Measurements from ENCODE around the gene NOD2.

The NOD2 gene

DNA sequence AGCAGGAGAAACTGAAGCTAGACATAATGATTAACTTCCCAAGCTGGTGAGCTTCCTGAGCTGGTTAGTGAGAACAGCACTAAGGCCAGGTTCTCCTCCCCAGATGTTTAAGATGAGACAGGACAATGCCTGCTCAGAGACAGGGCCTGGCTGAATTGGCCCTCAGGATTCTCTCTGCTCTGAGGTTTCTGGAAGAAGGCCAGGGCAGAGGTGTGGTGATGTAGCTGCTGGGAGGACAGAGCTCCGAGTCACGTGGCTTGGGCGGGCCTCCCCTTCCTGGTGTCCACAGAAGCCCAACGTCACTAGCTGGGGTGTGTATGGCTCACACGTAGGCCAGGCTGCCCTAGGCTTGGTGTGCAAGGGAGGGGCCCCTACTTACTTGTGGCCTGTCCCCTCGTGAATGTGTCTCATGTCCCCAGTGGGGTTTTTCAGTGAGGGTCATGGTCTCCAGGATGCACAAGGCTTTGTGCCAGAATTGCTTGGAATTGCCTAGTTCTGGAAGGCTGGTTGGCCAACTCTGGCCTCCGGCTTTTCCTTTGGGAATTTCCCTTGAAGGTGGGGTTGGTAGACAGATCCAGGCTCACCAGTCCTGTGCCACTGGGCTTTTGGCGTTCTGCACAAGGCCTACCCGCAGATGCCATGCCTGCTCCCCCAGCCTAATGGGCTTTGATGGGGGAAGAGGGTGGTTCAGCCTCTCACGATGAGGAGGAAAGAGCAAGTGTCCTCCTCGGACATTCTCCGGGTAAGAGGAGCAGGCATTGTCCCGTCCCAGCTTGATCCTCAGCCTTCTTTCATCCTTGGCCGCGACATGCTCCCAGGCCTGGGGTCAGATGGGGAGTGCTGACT is 3.4 kb downstream of the NOD2 start:
- Mint-ChIP-seq H3K27me3 (no peaks in the 10 kb centered on the region), H3K36me3 (no peaks in the 10 kb centered on the region), H3K27ac (no peak overlapping the region), H3K4me1 (peaks cover 75% of the 10 kb centered on the region), H3K9me3 (no peaks in the 10 kb centered on the region), H3K4me3 (no peak overlapping the region)

DNA sequence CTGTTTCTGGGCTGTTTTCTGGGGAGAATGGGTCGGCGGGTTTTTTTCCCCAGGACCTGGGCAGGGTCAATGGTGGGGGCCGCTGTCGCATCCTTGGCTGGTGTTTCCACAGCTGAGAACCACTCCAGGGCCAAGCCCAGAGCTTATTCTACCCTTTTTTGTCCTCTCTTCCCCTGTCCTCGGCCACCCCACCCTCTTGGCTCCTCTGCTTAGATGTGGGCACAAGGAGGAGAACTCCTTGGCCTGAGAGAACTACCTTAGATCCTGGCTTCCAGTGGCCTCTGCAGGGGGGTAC is 4.0 kb downstream of the NOD2 start:
- no peaks in the 10 kb centered on the region for H3K9me3 Mint-ChIP-seq
- H3K27me3 Mint-ChIP-seq: no peaks in the 10 kb centered on the region

DNA sequence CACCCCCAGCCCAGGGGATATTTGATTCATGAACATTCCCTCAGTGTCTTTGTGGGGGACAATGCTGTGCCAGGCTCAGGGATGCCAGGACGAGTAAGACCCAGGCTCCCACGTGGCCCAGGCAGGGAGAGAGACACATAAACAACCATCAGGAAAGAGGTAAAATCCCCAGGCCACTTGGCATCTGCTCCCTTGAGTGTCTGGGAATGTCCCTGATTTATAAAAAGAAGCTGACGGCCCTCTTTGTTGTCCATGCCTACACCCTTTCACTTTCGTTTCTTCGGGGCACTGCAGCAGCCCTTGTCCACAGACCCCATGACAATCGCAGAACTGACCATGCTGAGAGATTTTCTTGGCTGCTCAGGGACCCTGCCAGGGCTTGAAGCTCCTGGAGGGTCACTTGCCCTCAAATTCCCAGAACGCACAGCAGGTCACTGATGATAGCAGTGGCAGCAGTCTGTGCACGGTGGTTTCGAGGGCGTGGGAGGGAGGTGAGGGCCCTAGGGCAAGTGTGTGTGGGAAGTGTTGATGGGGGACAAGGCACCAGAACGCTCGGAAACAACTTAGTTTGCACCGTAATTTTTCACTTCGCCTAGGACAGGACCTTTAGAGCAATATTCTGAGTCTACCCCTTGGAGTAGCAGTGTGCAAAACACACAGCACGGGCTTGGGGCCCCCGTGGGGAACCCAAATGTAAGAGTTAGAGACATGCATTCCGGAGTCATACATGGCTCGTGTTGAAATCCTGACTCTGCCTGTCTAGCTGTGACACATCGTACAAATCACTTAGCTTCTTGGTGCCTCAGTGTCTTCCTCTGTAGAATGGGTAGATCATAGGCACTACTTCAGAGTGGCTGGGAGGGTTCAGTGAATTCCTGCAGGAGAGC is 4.7 kb downstream of the NOD2 start:
- peak overlapping the region; percentile 78 for H3K4me3 Mint-ChIP-seq
- peak overlapping the region; percentile 70 for H3K27ac Mint-ChIP-seq
- H3K36me3 Mint-ChIP-seq: no peaks in the 10 kb centered on the region
- H3K4me1 Mint-ChIP-seq: peaks cover 64% of the 10 kb centered on the region
- H3K9me3 Mint-ChIP-seq: no peaks in the 10 kb centered on the region
- H3K27me3 Mint-ChIP-seq: no peaks in the 10 kb centered on the region

More for the DNA sequence above, 4.0 kb downstream of the NOD2 start:
- Mint-ChIP-seq H3K4me3 (peak overlapping the region; percentile 78), H3K36me3 (no peaks in the 10 kb centered on the region), H3K4me1 (peaks cover 71% of the 10 kb centered on the region), H3K27ac (no peak overlapping the region)

DNA sequence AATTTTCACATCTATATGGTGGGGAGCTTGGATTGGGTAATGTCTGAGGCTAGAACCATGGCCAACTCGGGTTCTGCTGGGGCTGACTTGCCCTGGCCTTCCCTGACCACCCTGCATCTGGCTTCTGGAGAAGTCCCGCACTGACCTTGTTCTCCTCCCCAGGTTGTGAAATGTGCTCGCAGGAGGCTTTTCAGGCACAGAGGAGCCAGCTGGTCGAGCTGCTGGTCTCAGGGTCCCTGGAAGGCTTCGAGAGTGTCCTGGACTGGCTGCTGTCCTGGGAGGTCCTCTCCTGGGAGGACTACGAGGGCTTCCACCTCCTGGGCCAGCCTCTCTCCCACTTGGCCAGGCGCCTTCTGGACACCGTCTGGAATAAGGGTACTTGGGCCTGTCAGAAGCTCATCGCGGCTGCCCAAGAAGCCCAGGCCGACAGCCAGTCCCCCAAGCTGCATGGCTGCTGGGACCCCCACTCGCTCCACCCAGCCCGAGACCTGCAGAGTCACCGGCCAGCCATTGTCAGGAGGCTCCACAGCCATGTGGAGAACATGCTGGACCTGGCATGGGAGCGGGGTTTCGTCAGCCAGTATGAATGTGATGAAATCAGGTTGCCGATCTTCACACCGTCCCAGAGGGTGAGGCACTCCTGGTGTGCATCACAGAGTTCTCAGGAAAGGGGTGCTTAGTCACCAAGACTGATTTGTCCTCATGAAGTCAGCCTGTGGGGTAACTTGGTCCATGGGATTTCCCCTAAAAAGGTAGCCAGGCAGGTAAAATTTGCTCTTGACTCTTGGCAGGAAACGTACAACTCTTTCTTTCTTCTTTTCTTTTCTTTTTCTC is 6.1 kb downstream of the NOD2 start:
- H3K36me3 Mint-ChIP-seq: peaks cover 4% of the 10 kb centered on the region
- H3K4me1 Mint-ChIP-seq: peaks cover 55% of the 10 kb centered on the region
- H3K27me3 Mint-ChIP-seq: no peaks in the 10 kb centered on the region
- H3K27ac Mint-ChIP-seq: peak overlapping the region; percentile 79
- H3K9me3 Mint-ChIP-seq: no peaks in the 10 kb centered on the region
- H3K4me3 Mint-ChIP-seq: peak overlapping the region; percentile 37

DNA sequence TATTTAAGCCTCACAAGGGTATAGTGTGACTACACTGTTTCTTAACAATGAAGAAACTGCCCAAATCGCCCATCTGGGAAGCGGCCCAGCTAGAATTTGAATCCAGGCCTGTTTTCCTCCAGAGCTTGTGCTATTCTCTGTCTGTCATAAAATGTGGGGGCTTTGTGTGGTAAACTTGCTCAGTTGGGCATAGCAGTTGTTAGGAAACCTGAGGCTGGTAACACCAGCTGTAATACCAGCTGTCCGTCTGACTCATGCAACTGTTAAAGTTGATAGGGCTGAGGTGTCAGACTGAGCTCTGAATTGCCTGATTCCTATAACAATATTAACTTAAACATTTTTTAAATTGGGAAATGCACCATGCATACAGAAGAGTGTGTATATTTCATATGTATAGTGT is 9.3 kb downstream of the NOD2 start:
- no peak overlapping the region for H3K27ac Mint-ChIP-seq
- no peaks in the 10 kb centered on the region for H3K27me3 Mint-ChIP-seq
- H3K9me3 Mint-ChIP-seq: peaks cover 13% of the 10 kb centered on the region
- peaks cover 15% of the 10 kb centered on the region for H3K36me3 Mint-ChIP-seq
- H3K4me1 Mint-ChIP-seq: peaks cover 33% of the 10 kb centered on the region
- H3K4me3 Mint-ChIP-seq: no peak overlapping the region

DNA sequence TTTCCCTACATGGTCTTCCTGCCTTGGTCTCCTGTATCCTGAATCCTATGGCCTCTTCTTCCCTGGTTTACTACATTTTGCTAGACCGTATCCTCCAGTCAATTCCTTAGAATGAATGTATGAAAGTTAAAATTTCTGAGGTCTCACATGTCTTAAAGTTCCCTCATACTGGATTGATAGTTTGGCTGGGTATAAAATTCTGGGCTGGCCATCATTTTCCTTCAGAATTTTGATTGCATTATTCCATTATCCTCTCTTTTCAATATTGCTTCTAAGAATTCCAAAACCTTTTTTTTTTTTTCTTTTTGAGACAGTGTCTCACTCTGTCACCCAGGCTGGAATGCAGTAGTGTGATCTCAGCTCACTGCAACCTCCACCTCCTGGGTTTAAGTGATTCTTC is 10.8 kb downstream of the NOD2 start:
- Mint-ChIP-seq H3K27me3 (no peaks in the 10 kb centered on the region), H3K27ac (no peak overlapping the region), H3K9me3 (peaks cover 13% of the 10 kb centered on the region), H3K4me3 (no peak overlapping the region), H3K36me3 (peaks cover 15% of the 10 kb centered on the region), H3K4me1 (peaks cover 32% of the 10 kb centered on the region)

DNA sequence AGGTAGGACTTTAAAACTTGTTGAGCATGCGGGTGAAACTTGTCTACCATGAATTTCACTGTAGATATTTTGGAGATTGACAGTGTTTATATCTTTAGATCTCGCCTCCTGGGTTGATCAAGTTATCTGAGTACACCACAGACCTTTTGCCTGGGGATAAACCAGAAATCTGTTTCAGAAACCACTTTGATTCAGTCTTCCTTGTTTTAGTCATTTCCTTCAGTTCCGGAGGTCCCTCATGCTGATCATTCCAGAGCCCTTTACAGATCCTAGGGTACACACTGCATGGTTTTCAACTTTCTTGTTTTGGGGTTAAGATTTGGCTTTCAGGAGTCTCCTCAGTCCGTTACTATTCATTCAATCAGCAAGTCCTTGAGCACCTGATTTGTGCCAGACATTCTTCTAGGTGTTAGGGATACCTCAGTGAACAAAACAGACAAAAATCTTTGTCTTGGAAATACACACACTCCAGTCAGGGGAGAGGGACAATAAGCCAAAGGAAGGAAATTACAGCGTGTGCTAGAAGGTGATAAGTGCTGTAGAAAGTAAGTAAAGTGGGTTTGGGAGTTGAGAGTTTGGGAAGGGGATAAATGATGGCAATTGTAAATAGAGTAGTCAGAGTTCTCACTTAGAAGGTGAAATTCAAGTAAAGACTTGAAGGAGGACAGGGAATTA is 12.2 kb downstream of the NOD2 start:
- Mint-ChIP-seq H3K27me3 (no peaks in the 10 kb centered on the region), H3K36me3 (peaks cover 15% of the 10 kb centered on the region), H3K9me3 (peaks cover 13% of the 10 kb centered on the region), H3K4me3 (no peak overlapping the region), H3K27ac (no peak overlapping the region), H3K4me1 (peaks cover 32% of the 10 kb centered on the region)

DNA sequence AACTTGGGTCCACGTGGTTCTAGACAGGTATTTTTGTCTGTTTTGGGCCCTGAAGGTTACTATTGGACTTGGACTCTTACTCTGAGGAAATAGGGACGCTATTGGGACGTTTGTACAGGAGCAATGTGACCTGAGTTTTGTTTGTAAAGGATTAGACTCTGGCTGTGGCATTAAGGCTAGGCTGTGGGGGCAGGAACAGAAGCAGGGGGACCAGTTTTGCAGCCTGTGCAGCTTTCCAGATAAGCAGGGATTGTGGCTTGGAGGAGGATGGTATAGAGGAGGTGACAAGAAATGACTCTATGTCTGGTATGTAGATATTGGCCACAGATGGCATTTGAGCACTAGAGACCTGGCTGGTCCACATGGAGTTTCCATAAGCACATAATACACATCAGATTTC is 12.8 kb downstream of the NOD2 start:
- Mint-ChIP-seq H3K36me3 (peaks cover 15% of the 10 kb centered on the region), H3K4me1 (peaks cover 29% of the 10 kb centered on the region), H3K27me3 (no peaks in the 10 kb centered on the region), H3K27ac (no peak overlapping the region), H3K4me3 (no peak overlapping the region), H3K9me3 (peaks cover 13% of the 10 kb centered on the region)

DNA sequence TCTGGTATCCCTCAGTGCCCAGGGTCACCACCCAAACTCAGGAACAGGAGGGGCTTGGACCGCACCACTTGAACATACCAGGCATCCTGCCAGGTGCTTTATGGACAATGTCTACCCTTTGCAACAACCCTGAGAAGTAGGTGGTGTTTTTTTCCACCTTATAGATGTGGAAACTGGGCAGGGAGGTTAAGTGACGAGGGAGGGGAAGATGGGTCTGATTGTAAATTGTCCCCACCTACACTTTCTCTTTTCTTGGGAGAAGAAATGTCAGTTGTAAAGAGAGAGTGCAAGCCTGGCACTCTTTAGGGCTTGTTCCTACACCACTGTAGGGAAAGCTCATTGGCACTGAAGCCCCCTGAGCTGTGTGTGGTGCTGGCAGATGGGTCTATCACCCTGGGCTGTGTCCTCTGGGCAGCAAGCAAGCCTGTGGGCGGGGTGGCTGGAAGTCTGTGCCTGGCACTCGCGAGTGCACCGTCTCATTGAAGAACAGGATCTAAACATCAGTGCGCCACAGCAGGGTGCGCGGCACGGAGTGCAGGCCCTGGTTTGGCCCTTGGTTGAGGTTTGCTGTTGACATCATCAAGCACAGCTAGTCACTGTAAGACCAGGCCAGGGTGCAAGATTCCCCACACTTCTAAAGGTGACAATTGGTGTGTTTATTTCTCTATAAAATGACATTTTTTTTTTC is 15.1 kb downstream of the NOD2 start:
- Mint-ChIP-seq H3K27ac (peak overlapping the region; percentile 9), H3K27me3 (no peaks in the 10 kb centered on the region), H3K36me3 (peaks cover 15% of the 10 kb centered on the region), H3K9me3 (peaks cover 13% of the 10 kb centered on the region), H3K4me3 (peak overlapping the region; percentile 37), H3K4me1 (peaks cover 29% of the 10 kb centered on the region)

DNA sequence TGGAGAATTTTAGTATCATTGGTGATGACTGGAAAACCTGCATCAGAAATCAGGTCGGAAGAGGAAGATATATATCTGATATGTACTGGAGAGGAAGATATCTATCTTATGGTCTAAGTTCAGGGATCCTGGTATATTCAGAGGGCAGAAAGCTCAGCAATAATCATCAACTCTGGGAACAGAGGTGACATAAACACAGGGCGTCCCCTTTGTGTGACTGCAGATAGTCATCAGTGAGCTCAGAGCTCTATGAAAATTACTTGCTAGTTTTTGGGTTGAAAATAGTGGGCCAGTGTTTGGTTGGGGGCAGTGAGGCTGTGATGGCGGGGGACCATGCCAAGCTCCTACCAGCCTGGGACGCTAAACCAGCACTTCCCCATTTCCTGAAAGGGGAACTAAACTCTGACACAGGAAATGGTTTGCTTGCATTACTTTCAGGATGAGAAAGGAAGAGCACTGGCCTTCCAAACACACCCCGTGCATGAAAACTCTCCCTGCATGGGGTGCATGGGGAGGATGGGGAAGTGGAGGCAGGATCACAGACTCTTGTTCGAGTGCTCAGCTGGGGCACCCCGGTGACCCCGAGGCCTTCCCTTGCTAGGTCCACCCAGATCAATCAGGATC is 15.8 kb downstream of the NOD2 start:
- Mint-ChIP-seq H3K27me3 (no peaks in the 10 kb centered on the region), H3K27ac (peak overlapping the region; percentile 9), H3K4me3 (peak overlapping the region; percentile 37), H3K36me3 (peaks cover 11% of the 10 kb centered on the region), H3K4me1 (peaks cover 29% of the 10 kb centered on the region), H3K9me3 (peaks cover 13% of the 10 kb centered on the region)

DNA sequence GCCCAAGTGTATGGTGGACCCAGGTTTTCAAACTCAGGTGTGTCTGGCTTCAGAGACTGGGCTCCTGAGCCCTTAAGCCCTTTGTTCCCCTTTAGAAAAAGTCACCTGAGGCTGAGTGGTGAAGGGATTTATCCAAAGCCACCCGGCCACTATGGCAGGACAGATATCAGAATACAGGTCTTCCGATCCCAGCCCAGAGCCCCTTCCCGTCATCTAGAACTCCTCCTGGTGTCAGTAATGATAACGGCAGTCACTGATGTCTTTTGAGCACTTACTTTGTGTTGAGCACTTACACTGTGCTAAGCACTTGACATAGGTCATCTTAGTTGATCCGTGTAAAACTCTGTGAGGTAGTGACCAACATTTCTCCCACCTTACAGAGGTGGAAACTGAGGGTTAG is 16.6 kb downstream of the NOD2 start:
- peaks cover 29% of the 10 kb centered on the region for H3K4me1 Mint-ChIP-seq
- H3K27ac Mint-ChIP-seq: peak overlapping the region; percentile 20
- peaks cover 8% of the 10 kb centered on the region for H3K36me3 Mint-ChIP-seq

DNA sequence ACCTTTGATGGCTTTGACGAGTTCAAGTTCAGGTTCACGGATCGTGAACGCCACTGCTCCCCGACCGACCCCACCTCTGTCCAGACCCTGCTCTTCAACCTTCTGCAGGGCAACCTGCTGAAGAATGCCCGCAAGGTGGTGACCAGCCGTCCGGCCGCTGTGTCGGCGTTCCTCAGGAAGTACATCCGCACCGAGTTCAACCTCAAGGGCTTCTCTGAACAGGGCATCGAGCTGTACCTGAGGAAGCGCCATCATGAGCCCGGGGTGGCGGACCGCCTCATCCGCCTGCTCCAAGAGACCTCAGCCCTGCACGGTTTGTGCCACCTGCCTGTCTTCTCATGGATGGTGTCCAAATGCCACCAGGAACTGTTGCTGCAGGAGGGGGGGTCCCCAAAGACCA is 17.6 kb downstream of the NOD2 start:
- Mint-ChIP-seq H3K36me3 (no peaks in the 10 kb centered on the region), H3K4me1 (peaks cover 29% of the 10 kb centered on the region), H3K9me3 (no peaks in the 10 kb centered on the region), H3K4me3 (no peak overlapping the region), H3K27me3 (no peaks in the 10 kb centered on the region), H3K27ac (no peak overlapping the region)

More for the DNA sequence above, 16.6 kb downstream of the NOD2 start:
- no peaks in the 10 kb centered on the region for H3K27me3 Mint-ChIP-seq
- H3K4me3 Mint-ChIP-seq: no peak overlapping the region
- H3K9me3 Mint-ChIP-seq: peaks cover 10% of the 10 kb centered on the region

DNA sequence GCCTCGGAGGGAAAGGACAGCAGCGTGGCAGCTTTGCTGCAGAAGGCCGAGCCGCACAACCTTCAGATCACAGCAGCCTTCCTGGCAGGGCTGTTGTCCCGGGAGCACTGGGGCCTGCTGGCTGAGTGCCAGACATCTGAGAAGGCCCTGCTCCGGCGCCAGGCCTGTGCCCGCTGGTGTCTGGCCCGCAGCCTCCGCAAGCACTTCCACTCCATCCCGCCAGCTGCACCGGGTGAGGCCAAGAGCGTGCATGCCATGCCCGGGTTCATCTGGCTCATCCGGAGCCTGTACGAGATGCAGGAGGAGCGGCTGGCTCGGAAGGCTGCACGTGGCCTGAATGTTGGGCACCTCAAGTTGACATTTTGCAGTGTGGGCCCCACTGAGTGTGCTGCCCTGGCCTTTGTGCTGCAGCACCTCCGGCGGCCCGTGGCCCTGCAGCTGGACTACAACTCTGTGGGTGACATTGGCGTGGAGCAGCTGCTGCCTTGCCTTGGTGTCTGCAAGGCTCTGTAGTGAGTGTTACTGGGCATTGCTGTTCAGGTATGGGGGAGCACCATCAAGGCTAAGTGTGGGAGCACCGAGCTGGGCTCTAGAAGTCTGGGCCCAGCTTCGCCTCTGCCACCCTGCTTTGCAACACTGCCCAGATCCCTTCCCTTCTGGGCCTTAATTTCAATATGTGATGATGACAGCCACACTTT is 18.6 kb downstream of the NOD2 start:
- Mint-ChIP-seq H3K27ac (no peak overlapping the region), H3K36me3 (no peaks in the 10 kb centered on the region), H3K4me3 (no peak overlapping the region), H3K27me3 (no peaks in the 10 kb centered on the region), H3K9me3 (no peaks in the 10 kb centered on the region), H3K4me1 (peaks cover 36% of the 10 kb centered on the region)

DNA sequence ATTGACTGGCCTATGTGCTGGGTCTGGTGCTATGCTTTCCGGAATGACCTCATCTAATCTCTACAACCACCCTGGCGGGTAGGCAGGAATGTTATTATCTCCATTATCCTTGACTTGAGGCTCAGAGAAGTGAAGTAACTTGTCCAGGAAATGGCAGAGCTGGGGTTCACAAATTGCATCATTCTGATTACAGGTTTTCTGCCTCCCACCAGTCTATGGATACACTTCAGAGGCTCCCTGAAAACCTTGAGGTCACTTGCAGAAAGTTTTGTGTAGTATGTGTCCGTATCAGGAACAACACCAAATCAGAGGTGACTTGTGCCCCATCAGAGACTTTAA is 19.1 kb downstream of the NOD2 start:
- H3K27ac Mint-ChIP-seq: no peak overlapping the region
- H3K4me1 Mint-ChIP-seq: peaks cover 41% of the 10 kb centered on the region
- H3K36me3 Mint-ChIP-seq: peaks cover 2% of the 10 kb centered on the region
- no peaks in the 10 kb centered on the region for H3K27me3 Mint-ChIP-seq
- no peak overlapping the region for H3K4me3 Mint-ChIP-seq
- H3K9me3 Mint-ChIP-seq: no peaks in the 10 kb centered on the region
